ENCODE results near the gene CSMD2.

Gene CSMD2

GRCh38 chr1:33482412-33482811, 682.6 kb downstream of the CSMD2 start:
- DNase-seq (ENCODE audit: low read depth): no peak

- DNase-seq (ENCODE audit: low read depth): no peak
These were observed 687.6 kb downstream of the CSMD2 start for GRCh38 chr1:33477451-33477850.

- DNase-seq (ENCODE audit: low read depth): no peak
These were observed 691.1 kb downstream of the CSMD2 start for GRCh38 chr1:33473900-33474299.

GRCh38 chr1:33472269-33472980, 692.6 kb downstream of the CSMD2 start, which contains the start of gene ZSCAN20:
TSS of gene ZSCAN20 (plus strand) at chr1:33472645. CDS start at chr1:33479289, 6,644 bp downstream.
- peak; percentile 98 for DNase-seq (ENCODE audit: low read depth)

GRCh38 chr1:33471416-33471815, 693.6 kb downstream of the CSMD2 start:
- no peak for DNase-seq (ENCODE audit: low read depth)

- peak; percentile 73 for DNase-seq (ENCODE audit: low read depth)
These were observed 694.5 kb downstream of the CSMD2 start for GRCh38 chr1:33470495-33471012.

GRCh38 chr1:33469691-33470090, 695.3 kb downstream of the CSMD2 start:
- DNase-seq (ENCODE audit: low read depth): no peak

- DNase-seq (ENCODE audit: low read depth): no peak
These were observed 696.1 kb downstream of the CSMD2 start for GRCh38 chr1:33468967-33469366.

GRCh38 chr1:33468531-33468930, 696.5 kb downstream of the CSMD2 start:
- no peak for DNase-seq (ENCODE audit: low read depth)

GRCh38 chr1:33468011-33468410, 697.0 kb downstream of the CSMD2 start:
- DNase-seq (ENCODE audit: low read depth): no peak

GRCh38 chr1:33466159-33466558, 698.9 kb downstream of the CSMD2 start:
- DNase-seq (ENCODE audit: low read depth): no peak

GRCh38 chr1:33465316-33465715, 699.7 kb downstream of the CSMD2 start:
- DNase-seq (ENCODE audit: low read depth): no peak

GRCh38 chr1:33464552-33464951, 700.5 kb downstream of the CSMD2 start:
- DNase-seq (ENCODE audit: low read depth): no peak
